ENCODE data around the gene CGB3.
"Not testable (repeated sequence)": the region's sequence is repeated elsewhere in the genome, so short reads cannot be mapped to it uniquely, and the experiment has no call there.

- TF ChIP-seq POLR2A (IDR thresholded peaks at IDR 0.05; ENCODE audit: low read depth, low read length); TAF1 (IDR thresholded peaks at IDR 0.05; ENCODE audit: borderline replicate concordance, low read depth, low read length); PBX3 (IDR thresholded peaks at IDR 0.05; ENCODE audit: insufficient replicate concordance, low read depth, low read length); KDM1A (IDR thresholded peaks at IDR 0.05; ENCODE audit: borderline replicate concordance); YY1 (IDR thresholded peaks at IDR 0.05; ENCODE audit: low read depth, low read length); E2F4 (IDR thresholded peaks at IDR 0.05; ENCODE audit: low read depth, low read length); TCF7 (IDR thresholded peaks at IDR 0.05; ENCODE audit: borderline replicate concordance); ZNF274 (IDR thresholded peaks at IDR 0.05; ENCODE audit: insufficient read depth, insufficient read length): not testable (repeated sequence)
- peak; percentile 15 to 47 (median 47) for TF ChIP-seq CTCF (IDR thresholded peaks at IDR 0.05 in 2 of 3, conservative IDR thresholded peaks at IDR 0.05 in 1 of 3; ENCODE audit: control insufficient read depth in 2 of 3, extremely low read depth in 1 of 3, insufficient read depth in 1 of 3, low read depth in 3 of 3, low read length in 3 of 3)
These were observed 12.7 kb upstream of the CGB3 start, which contains the start of gene CGB1 for GRCh38 chr19:49036815-49037214.

Measured in GM12878 (cell line).